ENCODE measurements around the gene MET.

MET gene

DNA sequence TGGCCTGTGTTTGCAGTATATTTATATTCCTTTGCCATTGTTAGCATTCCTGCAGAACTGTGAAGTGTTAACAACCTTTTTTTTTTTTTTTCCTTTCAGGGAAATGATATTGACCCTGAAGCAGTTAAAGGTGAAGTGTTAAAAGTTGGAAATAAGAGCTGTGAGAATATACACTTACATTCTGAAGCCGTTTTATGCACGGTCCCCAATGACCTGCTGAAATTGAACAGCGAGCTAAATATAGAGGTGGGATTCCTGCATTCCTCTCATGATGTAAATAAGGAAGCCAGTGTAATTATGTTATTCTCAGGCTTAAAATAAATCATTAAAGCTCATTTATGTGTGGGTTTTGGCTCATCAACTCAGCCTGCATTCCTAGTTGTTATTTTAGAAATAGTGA lies 97.5 kb downstream of the MET start:
- DNase-seq (ENCODE audit: low spot score) = no peak
- in situ Hi-C loops (cut with MboI; ENCODE audit: low sequenced_read_pairs, unreplicated experiment) = no loop called here
- TF ChIP-seq, protein P1, sequence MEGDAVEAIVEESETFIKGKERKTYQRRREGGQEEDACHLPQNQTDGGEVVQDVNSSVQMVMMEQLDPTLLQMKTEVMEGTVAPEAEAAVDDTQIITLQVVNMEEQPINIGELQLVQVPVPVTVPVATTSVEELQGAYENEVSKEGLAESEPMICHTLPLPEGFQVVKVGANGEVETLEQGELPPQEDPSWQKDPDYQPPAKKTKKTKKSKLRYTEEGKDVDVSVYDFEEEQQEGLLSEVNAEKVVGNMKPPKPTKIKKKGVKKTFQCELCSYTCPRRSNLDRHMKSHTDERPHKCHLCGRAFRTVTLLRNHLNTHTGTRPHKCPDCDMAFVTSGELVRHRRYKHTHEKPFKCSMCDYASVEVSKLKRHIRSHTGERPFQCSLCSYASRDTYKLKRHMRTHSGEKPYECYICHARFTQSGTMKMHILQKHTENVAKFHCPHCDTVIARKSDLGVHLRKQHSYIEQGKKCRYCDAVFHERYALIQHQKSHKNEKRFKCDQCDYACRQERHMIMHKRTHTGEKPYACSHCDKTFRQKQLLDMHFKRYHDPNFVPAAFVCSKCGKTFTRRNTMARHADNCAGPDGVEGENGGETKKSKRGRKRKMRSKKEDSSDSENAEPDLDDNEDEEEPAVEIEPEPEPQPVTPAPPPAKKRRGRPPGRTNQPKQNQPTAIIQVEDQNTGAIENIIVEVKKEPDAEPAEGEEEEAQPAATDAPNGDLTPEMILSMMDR (IDR thresholded peaks at IDR 0.05; ENCODE audit: borderline replicate concordance, control extremely low read depth, extremely low read depth, insufficient read depth, missing control alignments) = no peak

DNA sequence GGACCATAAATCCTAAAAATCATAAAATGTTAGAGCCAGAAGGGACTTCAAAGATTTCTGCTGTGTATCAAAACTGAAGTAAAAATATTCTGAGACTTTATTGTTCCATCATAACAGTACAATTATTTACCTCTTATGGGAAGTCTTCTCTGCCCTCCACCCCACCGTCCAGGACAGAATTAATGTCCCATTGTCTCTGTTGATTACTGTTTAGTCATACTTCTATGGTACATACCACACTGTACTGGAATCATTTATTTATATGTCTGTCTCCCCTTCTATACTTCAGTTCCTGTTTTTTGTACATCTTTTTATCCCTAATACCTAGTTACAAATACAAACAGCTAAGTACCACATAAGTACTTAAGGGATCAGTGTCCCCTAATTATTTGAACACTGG lies 98.9 kb downstream of the MET start:
- TF ChIP-seq, protein P1 (IDR thresholded peaks at IDR 0.05; ENCODE audit: borderline replicate concordance, control extremely low read depth, extremely low read depth, insufficient read depth, missing control alignments) = no peak
- DNase-seq (ENCODE audit: low spot score) = no peak
- in situ Hi-C loops (cut with MboI; ENCODE audit: low sequenced_read_pairs, unreplicated experiment) = no loop called here

DNA sequence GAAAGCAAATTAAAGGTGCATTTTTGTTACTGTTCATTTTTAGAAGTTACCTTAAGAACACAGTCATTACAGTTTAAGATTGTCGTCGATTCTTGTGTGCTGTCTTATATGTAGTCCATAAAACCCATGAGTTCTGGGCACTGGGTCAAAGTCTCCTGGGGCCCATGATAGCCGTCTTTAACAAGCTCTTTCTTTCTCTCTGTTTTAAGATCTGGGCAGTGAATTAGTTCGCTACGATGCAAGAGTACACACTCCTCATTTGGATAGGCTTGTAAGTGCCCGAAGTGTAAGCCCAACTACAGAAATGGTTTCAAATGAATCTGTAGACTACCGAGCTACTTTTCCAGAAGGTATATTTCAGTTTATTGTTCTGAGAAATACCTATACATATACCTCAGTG lies 99.6 kb downstream of the MET start:
- in situ Hi-C loops (cut with MboI; ENCODE audit: low sequenced_read_pairs, unreplicated experiment) = no loop called here
- TF ChIP-seq, protein P1 (IDR thresholded peaks at IDR 0.05; ENCODE audit: borderline replicate concordance, control extremely low read depth, extremely low read depth, insufficient read depth, missing control alignments) = no peak
- DNase-seq (ENCODE audit: low spot score) = no peak

DNA sequence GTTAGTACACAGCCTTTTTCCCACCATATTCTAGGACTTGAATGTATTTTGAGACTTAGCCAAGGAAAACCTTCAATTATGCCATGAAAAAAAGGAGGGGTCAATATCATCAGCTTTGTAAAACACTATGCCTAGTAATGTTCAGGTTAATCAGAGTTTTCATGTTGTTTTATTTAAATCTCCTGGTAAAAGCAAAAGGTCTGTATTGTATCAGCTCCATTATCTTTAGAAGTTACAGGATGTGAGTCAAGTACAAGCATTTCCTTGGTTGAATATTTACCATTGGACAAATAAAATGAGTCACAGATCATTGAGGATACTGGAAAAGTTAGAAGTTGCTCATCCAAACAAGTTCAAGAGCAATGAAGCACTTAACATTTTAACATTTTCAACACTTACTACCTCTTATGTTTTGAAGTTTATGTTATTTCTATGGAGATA lies 100.4 kb downstream of the MET start:
- in situ Hi-C loops (cut with MboI; ENCODE audit: low sequenced_read_pairs, unreplicated experiment) = no loop called here
- TF ChIP-seq, protein P1 (IDR thresholded peaks at IDR 0.05; ENCODE audit: borderline replicate concordance, control extremely low read depth, extremely low read depth, insufficient read depth, missing control alignments) = no peak
- DNase-seq (ENCODE audit: low spot score) = no peak

DNA sequence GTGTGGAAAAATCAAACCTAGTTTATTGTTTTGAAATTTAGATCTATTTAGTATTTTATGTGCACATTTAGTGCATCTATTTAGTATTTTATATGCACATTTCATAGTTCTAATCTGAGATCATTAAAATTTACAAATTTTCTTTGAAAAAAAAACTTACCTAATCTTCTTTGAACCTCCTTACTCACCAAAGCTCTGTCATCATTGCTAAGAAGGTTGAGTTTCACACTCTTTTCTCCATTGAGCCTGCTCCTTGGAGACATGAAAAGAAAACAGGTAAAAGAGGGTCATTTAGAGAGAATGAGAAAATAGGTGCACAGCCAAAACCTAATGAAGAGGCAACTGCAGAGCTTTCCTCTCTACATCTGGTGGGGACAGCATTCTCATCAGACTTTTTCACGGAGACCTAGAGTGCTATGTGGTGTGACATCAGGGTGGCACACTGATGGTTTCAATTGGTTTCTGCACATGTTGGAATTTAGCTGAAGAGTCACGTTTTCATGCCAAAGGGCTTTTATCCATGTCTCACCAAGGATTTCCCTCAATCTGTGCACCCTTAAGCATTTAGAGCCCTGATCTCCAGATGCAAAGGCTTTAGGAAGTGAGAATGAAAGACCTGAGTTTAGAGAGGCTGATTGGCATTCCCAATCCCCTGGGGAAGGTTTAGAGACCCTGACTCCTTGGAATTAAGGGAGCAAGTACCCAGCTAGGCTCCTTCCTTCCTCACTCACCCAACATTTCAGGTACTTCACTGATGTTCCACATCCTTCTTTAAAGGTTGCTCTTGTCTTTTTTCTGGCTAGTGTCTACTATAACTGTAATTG lies 101.1 kb downstream of the MET start:
- DNase-seq (ENCODE audit: low spot score) = no peak
- TF ChIP-seq, protein P1 (IDR thresholded peaks at IDR 0.05; ENCODE audit: borderline replicate concordance, control extremely low read depth, extremely low read depth, insufficient read depth, missing control alignments) = no peak
- in situ Hi-C loops (cut with MboI; ENCODE audit: low sequenced_read_pairs, unreplicated experiment) = no loop called here

DNA sequence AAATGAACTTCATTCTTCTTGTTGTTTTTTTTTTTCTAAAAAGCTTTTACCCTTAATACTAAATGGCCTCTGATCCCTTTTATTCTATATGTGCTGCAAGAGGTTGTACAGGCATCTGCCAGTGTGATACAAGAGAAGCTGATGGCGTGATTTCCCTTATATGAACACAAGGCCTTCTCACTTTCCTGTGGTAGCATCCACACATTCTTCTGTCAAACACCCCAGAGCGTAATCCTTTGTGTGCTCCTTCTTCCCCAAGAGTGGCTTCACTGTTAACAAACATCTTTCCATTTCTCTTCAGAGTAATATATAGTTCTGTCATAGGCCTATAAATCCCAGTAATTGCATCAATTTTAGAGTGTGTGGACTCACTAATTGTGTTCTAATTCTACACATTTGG lies 104.0 kb downstream of the MET start:
- in situ Hi-C loops (cut with MboI; ENCODE audit: low sequenced_read_pairs, unreplicated experiment) = no loop called here
- TF ChIP-seq, protein P1 (IDR thresholded peaks at IDR 0.05; ENCODE audit: borderline replicate concordance, control extremely low read depth, extremely low read depth, insufficient read depth, missing control alignments) = no peak
- DNase-seq (ENCODE audit: low spot score) = no peak
